Activated CD4-positive, alpha-beta T cell treated with anti-CD3 and anti-CD28 coated beads, Interleukin-2, amount 10 ng/mL, durations not matched to agents 7 days and 5 days (primary cell): ENCODE results near the gene VPS35L. TPM values are rescaled to one million over a fixed set of nuclear protein-coding genes. Genes with fewer than 3 reads are reported as not detected.
"Not testable (repeated sequence)": the region's sequence is repeated elsewhere in the genome, so short reads cannot be mapped to it uniquely, and the experiment has no call there.

Source experiments
- CTCF ChIA-PET: fragments of 350-600 bp; sonication (Branson Sonifier 250); formaldehyde crosslinking; loops from one replicate; lab custom pipeline; 2021; ENCODE audit warnings: antibody characterized with exemption; lab: Charles Lee
- POLR2A ChIA-PET: fragments of 350-600 bp; sonication (Branson Sonifier 250); formaldehyde crosslinking; loops from one replicate; lab custom pipeline; 2021; ENCODE audit warnings: antibody characterized with exemption; lab: Charles Lee
- DNase-seq: peaks from one replicate; pipeline ENCODE4 v3.0.0-alpha.2; 2020
- H3K27ac Mint-ChIP-seq: one replicate; pipeline ENCODE4 v1.8.0; 2021; ENCODE audit warnings: mild to moderate bottlenecking, moderate library complexity, mixed read lengths
- H3K27me3 Mint-ChIP-seq: one replicate; pipeline ENCODE4 v1.8.0; 2021; ENCODE audit warnings: mixed read lengths
- H3K36me3 Mint-ChIP-seq: one replicate; pipeline ENCODE4 v1.8.0; 2021; ENCODE audit warnings: low read depth, mixed read lengths
- H3K4me1 Mint-ChIP-seq: one replicate; pipeline ENCODE4 v1.8.0; 2021; ENCODE audit warnings: mixed read lengths
- H3K4me3 Mint-ChIP-seq: one replicate; pipeline ENCODE4 v1.8.0; 2021; ENCODE audit warnings: mild to moderate bottlenecking, moderate library complexity, mixed read lengths
- H3K9me3 Mint-ChIP-seq: one replicate; pipeline ENCODE4 v1.8.0; 2021; ENCODE audit warnings: mixed read lengths
- total RNA-seq, 2 experiments: library from RNA; stranded (reverse); gene quantifications; one replicate each; pipeline ENCODE4 v1.2.3, GENCODE V29; 2021

The VPS35L gene
- total RNA-seq, 2 experiments from 2014 or later: 59.3 to 59.6 TPM

- Mint-ChIP-seq H3K4me1 (peaks cover 14% of the 10 kb centered on the region), H3K36me3 (peaks cover 46% of the 10 kb centered on the region)
- CTCF ChIA-PET: interaction anchor here (2.7 kb wide), 1 partner anchor 11 kb away, joined by 9 read pairs; the partner anchor contains the start of gene VPS35L
- H3K27me3 Mint-ChIP-seq, H3K4me3 Mint-ChIP-seq, POLR2A ChIA-PET, H3K27ac Mint-ChIP-seq, DNase-seq, H3K9me3 Mint-ChIP-seq: not testable (repeated sequence)
These were observed 12.1 kb upstream of the VPS35L start for GRCh38 chr16:19543278-19543996.

GRCh38 chr16:19548144-19548543 lies 7.4 kb upstream of the VPS35L start:
- ChIA-PET CTCF (no interaction called here), POLR2A (no interaction called here)
- DNase-seq: no peak
- H3K27ac Mint-ChIP-seq: no peak overlapping the region
- H3K4me1 Mint-ChIP-seq: peaks cover 12% of the 10 kb centered on the region
- no peaks in the 10 kb centered on the region for H3K27me3 Mint-ChIP-seq
- H3K4me3 Mint-ChIP-seq: no peak overlapping the region
- H3K9me3 Mint-ChIP-seq: peaks cover 5% of the 10 kb centered on the region
- peaks cover 40% of the 10 kb centered on the region for H3K36me3 Mint-ChIP-seq

GRCh38 chr16:19549673-19550072 lies 5.8 kb upstream of the VPS35L start:
- peaks cover 7% of the 10 kb centered on the region for H3K4me1 Mint-ChIP-seq
- ChIA-PET CTCF (no interaction called here), POLR2A (no interaction called here)
- no peaks in the 10 kb centered on the region for H3K9me3 Mint-ChIP-seq
- no peak overlapping the region for H3K27ac Mint-ChIP-seq
- no peaks in the 10 kb centered on the region for H3K27me3 Mint-ChIP-seq
- DNase-seq: no peak
- H3K4me3 Mint-ChIP-seq: no peak overlapping the region
- H3K36me3 Mint-ChIP-seq: peaks cover 30% of the 10 kb centered on the region

- peak overlapping the region; percentile 91 for H3K27ac Mint-ChIP-seq
- CTCF ChIA-PET: interaction anchor here (0.6 to 3.2 kb wide), 17 partner anchors 12 to 726 kb away, joined by 3 to 14 read pairs (median 3); partner anchors contain the start of genes CCP110 and COQ7
- peaks cover 21% of the 10 kb centered on the region for H3K36me3 Mint-ChIP-seq
- peak; percentile 26 for DNase-seq
- H3K4me3 Mint-ChIP-seq: peak overlapping the region; percentile 93
- H3K9me3 Mint-ChIP-seq: no peaks in the 10 kb centered on the region
- POLR2A ChIA-PET: interaction anchor here (1.2 kb wide), 1 partner anchor 32 kb away, joined by 6 read pairs; the partner anchor contains the start of gene CCP110
- H3K4me1 Mint-ChIP-seq: peaks cover 25% of the 10 kb centered on the region
- H3K27me3 Mint-ChIP-seq: no peaks in the 10 kb centered on the region
These were observed 652 bp downstream of the VPS35L start for GRCh38 chr16:19555938-19556771.

GRCh38 chr16:19559242-19559910 lies 3.9 kb downstream of the VPS35L start:
- no peaks in the 10 kb centered on the region for H3K27me3 Mint-ChIP-seq
- DNase-seq: peak; percentile 56
- H3K27ac Mint-ChIP-seq: no peak overlapping the region
- ChIA-PET CTCF (interaction anchor here (0.6 to 1.0 kb wide), 2 partner anchors 327 to 601 kb away, joined by 3 to 4 read pairs; no protein-coding TSS in a partner anchor), POLR2A (no interaction called here)
- H3K4me3 Mint-ChIP-seq: no peak overlapping the region
- peaks cover 19% of the 10 kb centered on the region for H3K36me3 Mint-ChIP-seq
- H3K9me3 Mint-ChIP-seq: peaks cover 7% of the 10 kb centered on the region
- peaks cover 21% of the 10 kb centered on the region for H3K4me1 Mint-ChIP-seq

GRCh38 chr16:19560078-19560477 lies 4.6 kb downstream of the VPS35L start:
- CTCF ChIA-PET: interaction anchor here (1.0 kb wide), 1 partner anchor 326 kb away, joined by 4 read pairs; no protein-coding TSS in a partner anchor
- DNase-seq: no peak
- H3K27ac Mint-ChIP-seq: no peak overlapping the region
- peaks cover 16% of the 10 kb centered on the region for H3K4me1 Mint-ChIP-seq
- H3K4me3 Mint-ChIP-seq: no peak overlapping the region
- H3K9me3 Mint-ChIP-seq: peaks cover 7% of the 10 kb centered on the region
- no peaks in the 10 kb centered on the region for H3K27me3 Mint-ChIP-seq
- H3K36me3 Mint-ChIP-seq: peaks cover 23% of the 10 kb centered on the region
- POLR2A ChIA-PET: no interaction called here

- Mint-ChIP-seq H3K36me3 (peaks cover 18% of the 10 kb centered on the region), H3K9me3 (peaks cover 7% of the 10 kb centered on the region), H3K27me3 (no peaks in the 10 kb centered on the region), H3K27ac (no peak overlapping the region), H3K4me3 (no peak overlapping the region), H3K4me1 (peaks cover 4% of the 10 kb centered on the region)
- ChIA-PET CTCF (interaction anchor here (1.4 kb wide), 3 partner anchors 8 to 344 kb away, joined by 3 to 6 read pairs (median 4); partner anchors contain the start of gene VPS35L), POLR2A (no interaction called here)
- DNase-seq: no peak
These were observed 7.9 kb downstream of the VPS35L start for GRCh38 chr16:19563377-19563776.

GRCh38 chr16:19566362-19566761 lies 10.9 kb downstream of the VPS35L start:
- peaks cover 21% of the 10 kb centered on the region for H3K36me3 Mint-ChIP-seq
- DNase-seq: no peak
- no peaks in the 10 kb centered on the region for H3K27me3 Mint-ChIP-seq
- ChIA-PET POLR2A (no interaction called here), CTCF (no interaction called here)
- H3K9me3 Mint-ChIP-seq: peaks cover 7% of the 10 kb centered on the region
- H3K4me1 Mint-ChIP-seq: no peaks in the 10 kb centered on the region
- H3K27ac Mint-ChIP-seq: no peak overlapping the region
- no peak overlapping the region for H3K4me3 Mint-ChIP-seq

- CTCF ChIA-PET: interaction anchor here (0.6 to 1.4 kb wide), 4 partner anchors 9 to 357 kb away, joined by 3 to 6 read pairs (median 4); no protein-coding TSS in a partner anchor
- no peaks in the 10 kb centered on the region for H3K27me3 Mint-ChIP-seq
- H3K36me3 Mint-ChIP-seq: peaks cover 19% of the 10 kb centered on the region
- no peaks in the 10 kb centered on the region for H3K4me1 Mint-ChIP-seq
- H3K4me3 Mint-ChIP-seq: no peak overlapping the region
- peaks cover 5% of the 10 kb centered on the region for H3K9me3 Mint-ChIP-seq
- POLR2A ChIA-PET: no interaction called here
- no peak for DNase-seq
- no peak overlapping the region for H3K27ac Mint-ChIP-seq
These were observed 12.1 kb downstream of the VPS35L start for GRCh38 chr16:19567560-19567959.

- ChIA-PET CTCF (no interaction called here), POLR2A (no interaction called here)
- Mint-ChIP-seq H3K27ac (no peak overlapping the region), H3K4me1 (no peaks in the 10 kb centered on the region), H3K27me3 (no peaks in the 10 kb centered on the region), H3K4me3 (no peak overlapping the region), H3K36me3 (peaks cover 36% of the 10 kb centered on the region), H3K9me3 (no peaks in the 10 kb centered on the region)
- no peak for DNase-seq
These were observed 18.5 kb downstream of the VPS35L start for GRCh38 chr16:19573997-19574396.

GRCh38 chr16:19574615-19575014 lies 19.1 kb downstream of the VPS35L start:
- Mint-ChIP-seq H3K4me3 (no peak overlapping the region), H3K27me3 (no peaks in the 10 kb centered on the region), H3K36me3 (peaks cover 36% of the 10 kb centered on the region), H3K9me3 (no peaks in the 10 kb centered on the region), H3K27ac (no peak overlapping the region), H3K4me1 (no peaks in the 10 kb centered on the region)
- DNase-seq: no peak
- POLR2A ChIA-PET: no interaction called here
- CTCF ChIA-PET: no interaction called here

GRCh38 chr16:19578378-19578971 lies 23.0 kb downstream of the VPS35L start:
- ChIA-PET POLR2A (no interaction called here), CTCF (interaction anchor here (0.6 kb wide), 1 partner anchor 141 kb away, joined by 3 read pairs; no protein-coding TSS in a partner anchor)

More at GRCh38 chr16:19578378-19578971, 23.0 kb downstream of the VPS35L start:
- Mint-ChIP-seq H3K36me3 (peaks cover 56% of the 10 kb centered on the region), H3K27me3 (no peaks in the 10 kb centered on the region), H3K9me3 (no peaks in the 10 kb centered on the region), H3K4me3 (no peak overlapping the region), H3K27ac (no peak overlapping the region), H3K4me1 (no peaks in the 10 kb centered on the region)
- no peak for DNase-seq
